ENCODE measurements around the gene EIF5A2.
"Not testable (repeated sequence)": the region's sequence is repeated elsewhere in the genome, so short reads cannot be mapped to it uniquely, and the experiment has no call there.

Gene EIF5A2

GRCh38 chr3:170896333-170896732 is 12.1 kb downstream of the EIF5A2 start:
- not testable (repeated sequence) for DNase-seq

- no peak for DNase-seq
Measured at GRCh38 chr3:170893895-170894294, 14.5 kb downstream of the EIF5A2 start.

- no peak for DNase-seq
Measured at GRCh38 chr3:170889630-170890029, 18.8 kb downstream of the EIF5A2 start.

GRCh38 chr3:170889132-170889531 is 19.3 kb downstream of the EIF5A2 start:
- DNase-seq = no peak

- DNase-seq = not testable (repeated sequence)
Measured at GRCh38 chr3:170884109-170884930, 24.1 kb downstream of the EIF5A2 start.

GRCh38 chr3:170878688-170879087 is 29.7 kb downstream of the EIF5A2 start:
- DNase-seq = not testable (repeated sequence)

- DNase-seq = not testable (repeated sequence)
Measured at GRCh38 chr3:170877311-170877710, 31.1 kb downstream of the EIF5A2 start.

- DNase-seq = no peak
Measured at GRCh38 chr3:170876537-170876936, 31.9 kb downstream of the EIF5A2 start.

- no peak for DNase-seq
Measured at GRCh38 chr3:170869645-170870593, 38.5 kb downstream of the EIF5A2 start, which contains the start of gene RPL22L1. Gene RPL22L1 (minus strand): TSS chr3:170870195. CDS start chr3:170870167, 28 bp downstream.

- no peak for DNase-seq
Measured at GRCh38 chr3:170869239-170869590, 39.2 kb downstream of the EIF5A2 start.

- DNase-seq = no peak
Measured at GRCh38 chr3:170868577-170869238, 39.7 kb downstream of the EIF5A2 start.

- DNase-seq = no peak
Measured at GRCh38 chr3:170867143-170867937, 41.1 kb downstream of the EIF5A2 start.

- no peak for DNase-seq
Measured at GRCh38 chr3:170866499-170866898, 41.9 kb downstream of the EIF5A2 start.

GRCh38 chr3:170865209-170866094 is 43.0 kb downstream of the EIF5A2 start:
- no peak for DNase-seq

- DNase-seq = no peak
Measured at GRCh38 chr3:170864525-170865208, 43.8 kb downstream of the EIF5A2 start.

GRCh38 chr3:170863816-170864215 is 44.6 kb downstream of the EIF5A2 start:
- no peak for DNase-seq

GRCh38 chr3:170862618-170863374 is 45.6 kb downstream of the EIF5A2 start:
- DNase-seq = no peak

GRCh38 chr3:170858599-170858998 is 49.8 kb downstream of the EIF5A2 start:
- DNase-seq = no peak

GRCh38 chr3:170852324-170852723 is 56.1 kb downstream of the EIF5A2 start:
- no peak for DNase-seq
